Activated CD4-positive, alpha-beta T cell treated with anti-CD3 and anti-CD28 coated beads, Interleukin-2, amount 50 U/mL, for 16 hours (primary cell): ENCODE data around the gene USP9X.
"Not testable (repeated sequence)": the region's sequence is repeated elsewhere in the genome, so short reads cannot be mapped to it uniquely, and the experiment has no call there.

ENCODE experiments used
- DNase-seq: peaks from one replicate; pipeline ENCODE4 v3.0.0-alpha.2; 2020

The USP9X gene

GRCh38 chrX:41131766-41132165 lies 46.5 kb downstream of the USP9X start:
- DNase-seq: no peak

- no peak for DNase-seq
Observed at GRCh38 chrX:41133551-41133950, 48.3 kb downstream of the USP9X start.

- DNase-seq: no peak
Observed at GRCh38 chrX:41137589-41137988, 52.3 kb downstream of the USP9X start.

GRCh38 chrX:41142130-41142910 lies 57.1 kb downstream of the USP9X start:
- DNase-seq: no peak

- no peak for DNase-seq
Observed at GRCh38 chrX:41144873-41145272, 59.6 kb downstream of the USP9X start.

GRCh38 chrX:41145920-41146608 lies 60.8 kb downstream of the USP9X start:
- peak; percentile 6 for DNase-seq

GRCh38 chrX:41148553-41148952 lies 63.3 kb downstream of the USP9X start:
- no peak for DNase-seq

- DNase-seq: no peak
Observed at GRCh38 chrX:41150043-41150442, 64.8 kb downstream of the USP9X start.

- DNase-seq: not testable (repeated sequence)
Observed at GRCh38 chrX:41151726-41152125, 66.5 kb downstream of the USP9X start.

GRCh38 chrX:41152221-41152620 lies 67.0 kb downstream of the USP9X start:
- DNase-seq: no peak

- no peak for DNase-seq
Observed at GRCh38 chrX:41153448-41153847, 68.2 kb downstream of the USP9X start.

- no peak for DNase-seq
Observed at GRCh38 chrX:41153957-41154356, 68.7 kb downstream of the USP9X start.

- DNase-seq: no peak
Observed at GRCh38 chrX:41164449-41164848, 79.2 kb downstream of the USP9X start.

GRCh38 chrX:41167888-41168287 lies 82.6 kb downstream of the USP9X start:
- no peak for DNase-seq

- no peak for DNase-seq
Observed at GRCh38 chrX:41176263-41176662, 91.0 kb downstream of the USP9X start.

- DNase-seq: no peak
Observed at GRCh38 chrX:41177297-41177696, 92.1 kb downstream of the USP9X start.

- no peak for DNase-seq
Observed at GRCh38 chrX:41178201-41178600, 93.0 kb downstream of the USP9X start.

- peak; percentile 71 for DNase-seq
Observed at GRCh38 chrX:41180194-41180908, 95.1 kb downstream of the USP9X start.

GRCh38 chrX:41184312-41184711 lies 99.1 kb downstream of the USP9X start:
- DNase-seq: no peak

- DNase-seq: not testable (repeated sequence)
Observed at GRCh38 chrX:41186946-41187345, 101.7 kb downstream of the USP9X start.

GRCh38 chrX:41189156-41189555 lies 103.9 kb downstream of the USP9X start:
- DNase-seq: no peak

- DNase-seq: no peak
Observed at GRCh38 chrX:41192880-41193279, 107.6 kb downstream of the USP9X start.

GRCh38 chrX:41198410-41198809 lies 113.2 kb downstream of the USP9X start:
- no peak for DNase-seq

- no peak for DNase-seq
Observed at GRCh38 chrX:41200785-41201184, 115.5 kb downstream of the USP9X start.
